K562 (cell line): ENCODE results near the gene NXPE2. TPM values are rescaled to one million over a fixed set of nuclear protein-coding genes. Genes with fewer than 3 reads are reported as not detected.

Experiments
- CBX1 ChIP-seq: sonication (generic); IDR thresholded peaks from 2 replicates; pipeline ENCODE4 v1.6.1; 2016; ENCODE audit warnings: antibody characterized with exemption, low read depth, mild to moderate bottlenecking
- ERF ChIP-seq: fragments of 450-650 bp; formaldehyde crosslinking; IDR thresholded peaks from 2 replicates; pipeline ENCODE4 v1.4.0; 2020; ENCODE audit warnings: mild to moderate bottlenecking, mixed read lengths
- PHF21A ChIP-seq: fragments of 450-650 bp; IDR thresholded peaks from 2 replicates; pipeline ENCODE4 v1.6.1; 2017; ENCODE audit warnings: low read depth, borderline replicate concordance
- ZNF324 ChIP-seq: fragments of 250-450 bp; sonication (Bioruptor Pico); IDR thresholded peaks from 2 replicates; pipeline ENCODE4 v1.4.0; 2020; ENCODE audit warnings: mild to moderate bottlenecking
- polyA plus RNA-seq, 8 experiments: library from polyadenylated mRNA; depleted of rRNA in 4 of 8; stranded (reverse) in 5 of 8; unstranded in 3 of 8; fragments of >200 nt; fragmentation: Nextera tagmentation in 2 of 8; fragmentation: Illumina TruSeq in 1 of 8; extraction: Ambion mirVana in 2 of 8; extraction: Trizol in 1 of 8; gene quantifications; 2 replicates each; pipeline versions ENCODE4 v1.2.1 to v1.2.3, GENCODE V29; 2011 to 2014; ENCODE audit warnings: inconsistent platforms in 1 of 8, missing spikeins in 1 of 8
- total RNA-seq, 7 experiments: library from RNA; depleted of rRNA in 6 of 7; stranded (reverse); fragments of >200 nt in 6 of 7; fragmentation: Illumina TruSeq in 2 of 7; extraction: Trizol in 2 of 7; gene quantifications; 2 replicates each; pipeline versions ENCODE4 v1.2.1 to v1.2.3, GENCODE V29; 2011 to 2021; ENCODE audit warnings: low replicate concordance in 1 of 7
- TF ChIP-seq, protein P1 (sequence below): sonication (generic); formaldehyde crosslinking; IDR thresholded peaks from 2 replicates; pipeline ENCODE4 v1.8.0; 2023; ENCODE audit warnings: missing genetic modification reagents, mild to moderate bottlenecking, borderline replicate concordance
- TF ChIP-seq, protein P2 (sequence below): IDR thresholded peaks from 2 replicates; pipeline ENCODE4 v1.6.1; 2012; ENCODE audit warnings: low read depth, low read length, improper control_type of control experiment, borderline replicate concordance

The NXPE2 gene
- total and polyA plus RNA-seq, 9 of the 15 experiments (the other 6 are each of a cell fraction or from before 2014, with no cell fraction given): not detected

DNA sequence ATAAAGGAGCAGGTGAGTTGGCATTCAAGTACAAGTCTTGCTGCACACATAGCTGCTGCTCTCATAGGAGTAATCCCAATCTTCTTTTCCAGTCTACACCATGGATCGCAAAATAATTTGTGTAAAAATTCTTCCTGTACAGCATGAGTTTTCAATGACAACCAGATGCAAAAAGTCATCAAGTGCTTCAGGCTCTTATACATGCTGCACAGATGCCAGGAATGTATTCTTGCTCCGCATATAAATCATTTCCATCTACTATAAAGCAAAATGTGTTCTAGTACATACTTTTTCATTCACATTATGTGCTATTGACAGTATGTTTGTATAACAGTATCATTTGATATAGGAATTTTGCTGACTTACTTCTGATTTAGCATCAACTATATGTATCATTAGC, 35.4 kb downstream of the NXPE2 start (continued):
- TF ChIP-seq, protein P1, sequence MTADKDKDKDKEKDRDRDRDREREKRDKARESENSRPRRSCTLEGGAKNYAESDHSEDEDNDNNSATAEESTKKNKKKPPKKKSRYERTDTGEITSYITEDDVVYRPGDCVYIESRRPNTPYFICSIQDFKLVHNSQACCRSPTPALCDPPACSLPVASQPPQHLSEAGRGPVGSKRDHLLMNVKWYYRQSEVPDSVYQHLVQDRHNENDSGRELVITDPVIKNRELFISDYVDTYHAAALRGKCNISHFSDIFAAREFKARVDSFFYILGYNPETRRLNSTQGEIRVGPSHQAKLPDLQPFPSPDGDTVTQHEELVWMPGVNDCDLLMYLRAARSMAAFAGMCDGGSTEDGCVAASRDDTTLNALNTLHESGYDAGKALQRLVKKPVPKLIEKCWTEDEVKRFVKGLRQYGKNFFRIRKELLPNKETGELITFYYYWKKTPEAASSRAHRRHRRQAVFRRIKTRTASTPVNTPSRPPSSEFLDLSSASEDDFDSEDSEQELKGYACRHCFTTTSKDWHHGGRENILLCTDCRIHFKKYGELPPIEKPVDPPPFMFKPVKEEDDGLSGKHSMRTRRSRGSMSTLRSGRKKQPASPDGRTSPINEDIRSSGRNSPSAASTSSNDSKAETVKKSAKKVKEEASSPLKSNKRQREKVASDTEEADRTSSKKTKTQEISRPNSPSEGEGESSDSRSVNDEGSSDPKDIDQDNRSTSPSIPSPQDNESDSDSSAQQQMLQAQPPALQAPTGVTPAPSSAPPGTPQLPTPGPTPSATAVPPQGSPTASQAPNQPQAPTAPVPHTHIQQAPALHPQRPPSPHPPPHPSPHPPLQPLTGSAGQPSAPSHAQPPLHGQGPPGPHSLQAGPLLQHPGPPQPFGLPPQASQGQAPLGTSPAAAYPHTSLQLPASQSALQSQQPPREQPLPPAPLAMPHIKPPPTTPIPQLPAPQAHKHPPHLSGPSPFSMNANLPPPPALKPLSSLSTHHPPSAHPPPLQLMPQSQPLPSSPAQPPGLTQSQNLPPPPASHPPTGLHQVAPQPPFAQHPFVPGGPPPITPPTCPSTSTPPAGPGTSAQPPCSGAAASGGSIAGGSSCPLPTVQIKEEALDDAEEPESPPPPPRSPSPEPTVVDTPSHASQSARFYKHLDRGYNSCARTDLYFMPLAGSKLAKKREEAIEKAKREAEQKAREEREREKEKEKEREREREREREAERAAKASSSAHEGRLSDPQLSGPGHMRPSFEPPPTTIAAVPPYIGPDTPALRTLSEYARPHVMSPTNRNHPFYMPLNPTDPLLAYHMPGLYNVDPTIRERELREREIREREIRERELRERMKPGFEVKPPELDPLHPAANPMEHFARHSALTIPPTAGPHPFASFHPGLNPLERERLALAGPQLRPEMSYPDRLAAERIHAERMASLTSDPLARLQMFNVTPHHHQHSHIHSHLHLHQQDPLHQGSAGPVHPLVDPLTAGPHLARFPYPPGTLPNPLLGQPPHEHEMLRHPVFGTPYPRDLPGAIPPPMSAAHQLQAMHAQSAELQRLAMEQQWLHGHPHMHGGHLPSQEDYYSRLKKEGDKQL (CRISPR knock-in tag): no peak
- no peak for TF ChIP-seq CBX1
- no peak for TF ChIP-seq ERF (CRISPR knock-in tag)
- no peak for TF ChIP-seq ZNF324 (CRISPR knock-in tag)
- no peak for TF ChIP-seq PHF21A
- TF ChIP-seq, protein P2, sequence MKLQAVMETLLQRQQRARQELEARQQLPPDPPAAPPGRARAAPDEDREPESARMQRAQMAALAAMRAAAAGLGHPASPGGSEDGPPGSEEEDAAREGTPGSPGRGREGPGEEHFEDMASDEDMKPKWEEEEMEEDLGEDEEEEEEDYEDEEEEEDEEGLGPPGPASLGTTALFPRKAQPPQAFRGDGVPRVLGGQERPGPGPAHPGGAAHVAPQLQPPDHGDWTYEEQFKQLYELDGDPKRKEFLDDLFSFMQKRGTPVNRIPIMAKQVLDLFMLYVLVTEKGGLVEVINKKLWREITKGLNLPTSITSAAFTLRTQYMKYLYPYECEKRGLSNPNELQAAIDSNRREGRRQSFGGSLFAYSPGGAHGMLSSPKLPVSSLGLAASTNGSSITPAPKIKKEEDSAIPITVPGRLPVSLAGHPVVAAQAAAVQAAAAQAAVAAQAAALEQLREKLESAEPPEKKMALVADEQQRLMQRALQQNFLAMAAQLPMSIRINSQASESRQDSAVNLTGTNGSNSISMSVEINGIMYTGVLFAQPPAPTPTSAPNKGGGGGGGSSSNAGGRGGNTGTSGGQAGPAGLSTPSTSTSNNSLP: no peak
